ENCODE measurements around the gene RFTN1. TPM values are rescaled to one million over a fixed set of nuclear protein-coding genes. Genes with fewer than 3 reads are reported as not detected.
A peak's percentile ranks its signal among the peaks of the same experiment; 100 is the strongest.

The RFTN1 gene
- total and polyA plus RNA-seq, 10 of the 15 experiments (the other 5 are each of a cell fraction or from before 2014, with no cell fraction given) = 20.6 to 213 (median 147) TPM

DNA sequence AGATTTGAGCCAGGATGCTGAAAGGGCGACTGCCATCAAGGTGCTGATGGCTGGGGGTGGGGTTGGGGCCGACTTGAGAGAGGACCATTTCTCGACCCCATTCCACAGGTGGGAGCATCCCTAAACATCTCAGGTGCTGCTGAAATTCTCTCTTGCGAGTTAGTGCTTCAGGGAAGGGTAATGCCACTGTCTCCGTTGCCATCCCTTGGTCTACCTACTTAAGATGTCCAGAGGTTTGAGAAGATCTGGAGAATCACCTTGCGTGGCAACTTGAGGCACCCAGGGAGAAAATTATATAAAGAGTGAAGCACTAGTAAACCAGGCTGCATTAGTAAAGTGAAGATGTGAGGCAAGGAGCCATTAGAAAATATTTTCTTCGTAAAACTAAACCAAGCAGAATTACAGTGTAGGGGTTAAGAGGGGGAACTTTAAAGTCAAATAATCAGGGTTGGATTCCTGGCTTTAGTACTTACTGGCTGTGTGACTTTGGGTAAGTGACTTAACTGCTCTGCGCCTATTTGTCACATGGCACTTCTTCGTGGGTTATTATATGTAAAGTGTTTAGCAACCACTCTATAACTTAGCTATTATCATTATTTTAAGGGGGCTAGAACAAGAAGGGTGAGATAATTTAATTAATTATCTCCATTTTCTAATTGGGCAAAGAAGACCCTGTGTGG, 662 bp upstream of the RFTN1 start (continued):
- TF ChIP-seq ZNF24 (IDR thresholded peaks at IDR 0.05) (no peak), CEBPB (IDR thresholded peaks at IDR 0.05; ENCODE audit: borderline replicate concordance in 1 of 2, low read depth in 2 of 2, low read length in 2 of 2) (no peak), TAF1 (IDR thresholded peaks at IDR 0.05; ENCODE audit: borderline replicate concordance, low read depth, low read length) (no peak), ZSCAN29 (IDR thresholded peaks at IDR 0.05) (no peak), SMARCA5 (IDR thresholded peaks at IDR 0.05) (peak; percentile 96), SUZ12 (IDR thresholded peaks at IDR 0.05; ENCODE audit: unreplicated experiment) (no peak), SREBF2 (IDR thresholded peaks at IDR 0.05; ENCODE audit: low read length) (no peak), SP1 (IDR thresholded peaks at IDR 0.05; ENCODE audit: low read depth, low read length) (no peak), RCOR1 (conservative IDR thresholded peaks at IDR 0.05; ENCODE audit: low read depth, low read length) (no peak), CHD2 (IDR thresholded peaks at IDR 0.05; ENCODE audit: borderline replicate concordance, low read depth, low read length) (no peak), NFXL1 (IDR thresholded peaks at IDR 0.05; ENCODE audit: borderline replicate concordance) (no peak; the same call in 1 of the 2 replicates), TARDBP (IDR thresholded peaks at IDR 0.05; ENCODE audit: borderline replicate concordance) (no peak), CBFB (IDR thresholded peaks at IDR 0.05; ENCODE audit: low read depth) (no peak), STAT3 (IDR thresholded peaks at IDR 0.05; ENCODE audit: low read depth, low read length) (no peak), FOS (IDR thresholded peaks at IDR 0.05; ENCODE audit: borderline replicate concordance, extremely low read depth, insufficient read length) (no peak), SUPT20H (IDR thresholded peaks at IDR 0.05; ENCODE audit: borderline replicate concordance, control insufficient read depth, low read depth, low read length) (no peak), ZZZ3 (IDR thresholded peaks at IDR 0.05; ENCODE audit: control insufficient read depth, insufficient read length, low read depth) (no peak), POLR2AphosphoS2 (IDR thresholded peaks at IDR 0.05; ENCODE audit: low read depth, low read length) (no peak)
- TF ChIP-seq, protein P1, sequence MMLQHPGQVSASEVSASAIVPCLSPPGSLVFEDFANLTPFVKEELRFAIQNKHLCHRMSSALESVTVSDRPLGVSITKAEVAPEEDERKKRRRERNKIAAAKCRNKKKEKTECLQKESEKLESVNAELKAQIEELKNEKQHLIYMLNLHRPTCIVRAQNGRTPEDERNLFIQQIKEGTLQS (IDR thresholded peaks at IDR 0.05; ENCODE audit: borderline replicate concordance, extremely low read depth, low read depth, low read length) = no peak
- TF ChIP-seq, protein P2, sequence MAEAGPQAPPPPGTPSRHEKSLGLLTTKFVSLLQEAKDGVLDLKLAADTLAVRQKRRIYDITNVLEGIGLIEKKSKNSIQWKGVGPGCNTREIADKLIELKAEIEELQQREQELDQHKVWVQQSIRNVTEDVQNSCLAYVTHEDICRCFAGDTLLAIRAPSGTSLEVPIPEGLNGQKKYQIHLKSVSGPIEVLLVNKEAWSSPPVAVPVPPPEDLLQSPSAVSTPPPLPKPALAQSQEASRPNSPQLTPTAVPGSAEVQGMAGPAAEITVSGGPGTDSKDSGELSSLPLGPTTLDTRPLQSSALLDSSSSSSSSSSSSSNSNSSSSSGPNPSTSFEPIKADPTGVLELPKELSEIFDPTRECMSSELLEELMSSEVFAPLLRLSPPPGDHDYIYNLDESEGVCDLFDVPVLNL (IDR thresholded peaks at IDR 0.05; ENCODE audit: low read depth, low read length) = no peak
- TF ChIP-seq, protein P3, sequence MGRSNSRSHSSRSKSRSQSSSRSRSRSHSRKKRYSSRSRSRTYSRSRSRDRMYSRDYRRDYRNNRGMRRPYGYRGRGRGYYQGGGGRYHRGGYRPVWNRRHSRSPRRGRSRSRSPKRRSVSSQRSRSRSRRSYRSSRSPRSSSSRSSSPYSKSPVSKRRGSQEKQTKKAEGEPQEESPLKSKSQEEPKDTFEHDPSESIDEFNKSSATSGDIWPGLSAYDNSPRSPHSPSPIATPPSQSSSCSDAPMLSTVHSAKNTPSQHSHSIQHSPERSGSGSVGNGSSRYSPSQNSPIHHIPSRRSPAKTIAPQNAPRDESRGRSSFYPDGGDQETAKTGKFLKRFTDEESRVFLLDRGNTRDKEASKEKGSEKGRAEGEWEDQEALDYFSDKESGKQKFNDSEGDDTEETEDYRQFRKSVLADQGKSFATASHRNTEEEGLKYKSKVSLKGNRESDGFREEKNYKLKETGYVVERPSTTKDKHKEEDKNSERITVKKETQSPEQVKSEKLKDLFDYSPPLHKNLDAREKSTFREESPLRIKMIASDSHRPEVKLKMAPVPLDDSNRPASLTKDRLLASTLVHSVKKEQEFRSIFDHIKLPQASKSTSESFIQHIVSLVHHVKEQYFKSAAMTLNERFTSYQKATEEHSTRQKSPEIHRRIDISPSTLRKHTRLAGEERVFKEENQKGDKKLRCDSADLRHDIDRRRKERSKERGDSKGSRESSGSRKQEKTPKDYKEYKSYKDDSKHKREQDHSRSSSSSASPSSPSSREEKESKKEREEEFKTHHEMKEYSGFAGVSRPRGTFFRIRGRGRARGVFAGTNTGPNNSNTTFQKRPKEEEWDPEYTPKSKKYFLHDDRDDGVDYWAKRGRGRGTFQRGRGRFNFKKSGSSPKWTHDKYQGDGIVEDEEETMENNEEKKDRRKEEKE (IDR thresholded peaks at IDR 0.05) = no peak
- TF ChIP-seq, protein P4, sequence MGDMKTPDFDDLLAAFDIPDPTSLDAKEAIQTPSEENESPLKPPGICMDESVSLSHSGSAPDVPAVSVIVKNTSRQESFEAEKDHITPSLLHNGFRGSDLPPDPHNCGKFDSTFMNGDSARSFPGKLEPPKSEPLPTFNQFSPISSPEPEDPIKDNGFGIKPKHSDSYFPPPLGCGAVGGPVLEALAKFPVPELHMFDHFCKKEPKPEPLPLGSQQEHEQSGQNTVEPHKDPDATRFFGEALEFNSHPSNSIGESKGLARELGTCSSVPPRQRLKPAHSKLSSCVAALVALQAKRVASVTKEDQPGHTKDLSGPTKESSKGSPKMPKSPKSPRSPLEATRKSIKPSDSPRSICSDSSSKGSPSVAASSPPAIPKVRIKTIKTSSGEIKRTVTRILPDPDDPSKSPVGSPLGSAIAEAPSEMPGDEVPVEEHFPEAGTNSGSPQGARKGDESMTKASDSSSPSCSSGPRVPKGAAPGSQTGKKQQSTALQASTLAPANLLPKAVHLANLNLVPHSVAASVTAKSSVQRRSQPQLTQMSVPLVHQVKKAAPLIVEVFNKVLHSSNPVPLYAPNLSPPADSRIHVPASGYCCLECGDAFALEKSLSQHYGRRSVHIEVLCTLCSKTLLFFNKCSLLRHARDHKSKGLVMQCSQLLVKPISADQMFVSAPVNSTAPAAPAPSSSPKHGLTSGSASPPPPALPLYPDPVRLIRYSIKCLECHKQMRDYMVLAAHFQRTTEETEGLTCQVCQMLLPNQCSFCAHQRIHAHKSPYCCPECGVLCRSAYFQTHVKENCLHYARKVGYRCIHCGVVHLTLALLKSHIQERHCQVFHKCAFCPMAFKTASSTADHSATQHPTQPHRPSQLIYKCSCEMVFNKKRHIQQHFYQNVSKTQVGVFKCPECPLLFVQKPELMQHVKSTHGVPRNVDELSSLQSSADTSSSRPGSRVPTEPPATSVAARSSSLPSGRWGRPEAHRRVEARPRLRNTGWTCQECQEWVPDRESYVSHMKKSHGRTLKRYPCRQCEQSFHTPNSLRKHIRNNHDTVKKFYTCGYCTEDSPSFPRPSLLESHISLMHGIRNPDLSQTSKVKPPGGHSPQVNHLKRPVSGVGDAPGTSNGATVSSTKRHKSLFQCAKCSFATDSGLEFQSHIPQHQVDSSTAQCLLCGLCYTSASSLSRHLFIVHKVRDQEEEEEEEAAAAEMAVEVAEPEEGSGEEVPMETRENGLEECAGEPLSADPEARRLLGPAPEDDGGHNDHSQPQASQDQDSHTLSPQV (IDR thresholded peaks at IDR 0.05) = no peak
